HG02943 (cell line): ENCODE measurements around the gene TFEB.

Experiments
- ATAC-seq: cut with Tn5 transposase; IDR thresholded peaks from one replicate; pipeline ENCODE4 v1.9.1; 2021; ENCODE audit warnings: mild to moderate bottlenecking, low read depth, moderate library complexity; ENCODE audit not compliant: unreplicated experiment

The TFEB gene

GRCh38 chr6:41656002-41656691 is 79.3 kb downstream of the TFEB start:
- no peak for ATAC-seq

GRCh38 chr6:41655646-41656001 is 79.8 kb downstream of the TFEB start:
- ATAC-seq, result no peak

- ATAC-seq, result no peak
Observed at GRCh38 chr6:41655176-41655575, 80.2 kb downstream of the TFEB start.

- no peak for ATAC-seq
Observed at GRCh38 chr6:41654698-41655151, 80.7 kb downstream of the TFEB start.

- no peak for ATAC-seq
Observed at GRCh38 chr6:41654151-41654697, 81.2 kb downstream of the TFEB start.

GRCh38 chr6:41653691-41654090 is 81.7 kb downstream of the TFEB start:
- ATAC-seq, result no peak

GRCh38 chr6:41652866-41653652 is 82.3 kb downstream of the TFEB start:
- no peak for ATAC-seq

GRCh38 chr6:41651962-41652657 is 83.3 kb downstream of the TFEB start:
- no peak for ATAC-seq

GRCh38 chr6:41651246-41651961 is 84.0 kb downstream of the TFEB start:
- no peak for ATAC-seq

GRCh38 chr6:41650120-41650519 is 85.3 kb downstream of the TFEB start:
- ATAC-seq, result no peak

GRCh38 chr6:41649596-41649995 is 85.8 kb downstream of the TFEB start:
- no peak for ATAC-seq

GRCh38 chr6:41648921-41649320 is 86.5 kb downstream of the TFEB start:
- ATAC-seq, result no peak

- no peak for ATAC-seq
Observed at GRCh38 chr6:41648070-41648585, 87.3 kb downstream of the TFEB start.

- no peak for ATAC-seq
Observed at GRCh38 chr6:41647061-41647511, 88.3 kb downstream of the TFEB start.

- ATAC-seq, result no peak
Observed at GRCh38 chr6:41646026-41646795, 89.2 kb downstream of the TFEB start.

GRCh38 chr6:41645007-41645618 is 90.3 kb downstream of the TFEB start:
- no peak for ATAC-seq

GRCh38 chr6:41644297-41644879 is 91.0 kb downstream of the TFEB start:
- ATAC-seq, result no peak

- no peak for ATAC-seq
Observed at GRCh38 chr6:41643899-41644269, 91.5 kb downstream of the TFEB start.
